CD4-positive, alpha-beta T cell (primary cell): Measurements from ENCODE around the gene TARS3. TPM values are rescaled to one million over a fixed set of nuclear protein-coding genes. Genes with fewer than 3 reads are reported as not detected.

ENCODE experiments used
- ATAC-seq: fragments of 200-7000 bp; cut with Tn5 transposase; one replicate; pipeline ENCODE4 v1.10.0; 2022; ENCODE audit warnings: mild to moderate bottlenecking; ENCODE audit not compliant: poor library complexity
- CTCF ChIA-PET: fragments of 350-600 bp; sonication (Branson Sonifier 250); formaldehyde crosslinking; loops from one replicate; lab custom pipeline; 2021; ENCODE audit warnings: antibody characterized with exemption, inconsistent platforms; lab: Charles Lee
- POLR2A ChIA-PET: fragments of 350-600 bp; sonication (Branson Sonifier 250); formaldehyde crosslinking; loops from one replicate; lab custom pipeline; 2021; ENCODE audit warnings: antibody characterized with exemption, inconsistent platforms; lab: Charles Lee
- DNase-seq, 14 experiments: peaks; one replicate each; pipeline ENCODE4 v3.0.0-alpha.2; 2013 to 2020; ENCODE audit warnings: mixed read lengths in 2 of 14
- H3K27ac ChIP-seq, 2 donors: one replicate each; pipeline versions ENCODE4 v1.5.1 to v1.7.0; 2013; ENCODE audit warnings: low read length in 2 of 2, low read depth in 1 of 2, mild to moderate bottlenecking in 1 of 2
- H3K27me3 ChIP-seq, 2 experiments: 1 replicate in 1 of 2; 2 replicates in 1 of 2; pipeline versions ENCODE4 v1.6.1 to v1.7.0; 2013; ENCODE audit warnings: low read length in 2 of 2, control low read depth in 1 of 2, mild to moderate bottlenecking in 1 of 2, moderate library complexity in 1 of 2; ENCODE audit not compliant: insufficient read depth in 2 of 2, control insufficient read depth in 1 of 2
- H3K36me3 ChIP-seq: one replicate; pipeline ENCODE4 v1.6.1; 2013; ENCODE audit warnings: low read length, control low read depth; ENCODE audit not compliant: insufficient read depth
- H3K4me1 ChIP-seq: one replicate; pipeline ENCODE4 v1.6.1; 2013; ENCODE audit warnings: low read length, control low read depth; ENCODE audit not compliant: insufficient read depth
- H3K4me3 ChIP-seq: one replicate; pipeline ENCODE4 v1.5.1; 2013; ENCODE audit warnings: mild to moderate bottlenecking, low read length, moderate library complexity
- H3K9me3 ChIP-seq, 2 experiments: 1 replicate in 1 of 2; 2 replicates in 1 of 2; pipeline versions ENCODE4 v1.6.1 to v1.7.0; 2013; ENCODE audit warnings: low read length in 2 of 2, mild to moderate bottlenecking in 2 of 2, control low read depth in 1 of 2, moderate library complexity in 1 of 2; ENCODE audit not compliant: control insufficient read depth in 1 of 2, insufficient read depth in 1 of 2
- H3K27ac Mint-ChIP-seq: one replicate; pipeline ENCODE4 v1.8.0; 2020; ENCODE audit warnings: mixed read lengths
- H3K27me3 Mint-ChIP-seq: one replicate; pipeline ENCODE4 v1.8.0; 2021; ENCODE audit warnings: mixed read lengths
- H3K36me3 Mint-ChIP-seq: one replicate; pipeline ENCODE4 v1.8.0; 2021; ENCODE audit warnings: low read depth, mixed read lengths
- H3K4me1 Mint-ChIP-seq: one replicate; pipeline ENCODE4 v1.8.0; 2021; ENCODE audit warnings: low read depth, mixed read lengths
- H3K4me3 Mint-ChIP-seq: one replicate; pipeline ENCODE4 v1.8.0; 2020; ENCODE audit warnings: mild to moderate bottlenecking, mixed read lengths
- H3K9me3 Mint-ChIP-seq: one replicate; pipeline ENCODE4 v1.8.0; 2020; ENCODE audit warnings: mixed read lengths
- intact Hi-C, 2 experiments: fragments of 100-400 bp; cut with DNase I in 1 of 2; cut with micrococcal nuclease in 1 of 2; formaldehyde crosslinking; loops; one replicate each; pipeline versions ENCODE4 v1.15.1 to v1.9.0; 2023 to 2025; cut with DNase I, micrococcal nuclease
- total RNA-seq, 174 experiments: library from RNA in 2 of 174; stranded (reverse) in 2 of 174; gene quantifications; one replicate each; pipeline ENCODE4 v1.2.3 and lab custom pipeline; 2021 to 2026
- TF ChIP-seq, protein P1 (sequence below): fragments of 200-600 bp; IDR thresholded peaks from one replicate; pipeline ENCODE4 v1.8.0; 2022; ENCODE audit warnings: antibody characterized with exemption, mild to moderate bottlenecking

The TARS3 gene
- total RNA-seq, 2 experiments from 2014 or later = 16.6 to 18.1 TPM

DNA sequence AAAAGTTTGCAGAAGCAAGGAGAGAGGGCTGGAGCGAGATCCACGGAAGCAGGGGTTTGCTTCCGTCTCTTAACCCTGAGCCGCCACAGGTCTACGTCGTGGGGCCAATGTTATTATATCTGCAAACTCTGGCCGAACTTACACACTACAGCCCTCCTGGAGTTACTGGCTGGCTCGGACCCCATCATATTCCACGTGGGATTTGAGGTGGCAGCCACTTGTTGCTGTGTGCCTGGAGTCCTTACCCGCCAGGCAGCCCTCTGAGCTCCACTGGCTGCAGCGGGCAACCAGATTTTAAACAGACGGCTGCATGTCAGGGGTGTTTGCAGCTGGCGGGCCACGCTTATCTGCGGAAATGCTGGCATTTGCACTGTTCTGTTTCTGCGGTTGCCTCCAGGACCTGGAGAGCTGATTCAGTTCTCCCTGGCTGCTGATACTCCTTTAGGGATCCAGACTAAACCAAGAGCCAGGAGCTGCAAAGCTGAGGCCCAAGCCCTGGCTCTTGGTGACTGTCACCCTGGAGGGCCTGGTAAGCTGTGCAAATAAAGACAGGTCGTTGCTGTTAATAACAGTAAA is 106.8 kb downstream of the TARS3 start:
- TF ChIP-seq, protein P1, sequence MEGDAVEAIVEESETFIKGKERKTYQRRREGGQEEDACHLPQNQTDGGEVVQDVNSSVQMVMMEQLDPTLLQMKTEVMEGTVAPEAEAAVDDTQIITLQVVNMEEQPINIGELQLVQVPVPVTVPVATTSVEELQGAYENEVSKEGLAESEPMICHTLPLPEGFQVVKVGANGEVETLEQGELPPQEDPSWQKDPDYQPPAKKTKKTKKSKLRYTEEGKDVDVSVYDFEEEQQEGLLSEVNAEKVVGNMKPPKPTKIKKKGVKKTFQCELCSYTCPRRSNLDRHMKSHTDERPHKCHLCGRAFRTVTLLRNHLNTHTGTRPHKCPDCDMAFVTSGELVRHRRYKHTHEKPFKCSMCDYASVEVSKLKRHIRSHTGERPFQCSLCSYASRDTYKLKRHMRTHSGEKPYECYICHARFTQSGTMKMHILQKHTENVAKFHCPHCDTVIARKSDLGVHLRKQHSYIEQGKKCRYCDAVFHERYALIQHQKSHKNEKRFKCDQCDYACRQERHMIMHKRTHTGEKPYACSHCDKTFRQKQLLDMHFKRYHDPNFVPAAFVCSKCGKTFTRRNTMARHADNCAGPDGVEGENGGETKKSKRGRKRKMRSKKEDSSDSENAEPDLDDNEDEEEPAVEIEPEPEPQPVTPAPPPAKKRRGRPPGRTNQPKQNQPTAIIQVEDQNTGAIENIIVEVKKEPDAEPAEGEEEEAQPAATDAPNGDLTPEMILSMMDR = no peak
- Mint-ChIP-seq H3K4me3 (no peak overlapping the region), H3K27ac (no peak overlapping the region), H3K4me1 (peaks cover 10% of the 10 kb centered on the region), H3K36me3 (peaks cover 31% of the 10 kb centered on the region), H3K27me3 (no peaks in the 10 kb centered on the region), H3K9me3 (no peaks in the 10 kb centered on the region)
- Histone ChIP-seq H3K4me1 (peaks cover 6% of the 10 kb centered on the region), H3K27ac (no peak overlapping the region), H3K4me3 (no peak overlapping the region), H3K27me3 (no peaks in the 10 kb centered on the region), H3K36me3 (peaks cover 1% of the 10 kb centered on the region), H3K9me3 (no peaks in the 10 kb centered on the region)
- no peak for ATAC-seq
- CTCF ChIA-PET = no interaction called here
- intact Hi-C loops = no loop called here
- POLR2A ChIA-PET = no interaction called here
- DNase-seq = no peak

DNA sequence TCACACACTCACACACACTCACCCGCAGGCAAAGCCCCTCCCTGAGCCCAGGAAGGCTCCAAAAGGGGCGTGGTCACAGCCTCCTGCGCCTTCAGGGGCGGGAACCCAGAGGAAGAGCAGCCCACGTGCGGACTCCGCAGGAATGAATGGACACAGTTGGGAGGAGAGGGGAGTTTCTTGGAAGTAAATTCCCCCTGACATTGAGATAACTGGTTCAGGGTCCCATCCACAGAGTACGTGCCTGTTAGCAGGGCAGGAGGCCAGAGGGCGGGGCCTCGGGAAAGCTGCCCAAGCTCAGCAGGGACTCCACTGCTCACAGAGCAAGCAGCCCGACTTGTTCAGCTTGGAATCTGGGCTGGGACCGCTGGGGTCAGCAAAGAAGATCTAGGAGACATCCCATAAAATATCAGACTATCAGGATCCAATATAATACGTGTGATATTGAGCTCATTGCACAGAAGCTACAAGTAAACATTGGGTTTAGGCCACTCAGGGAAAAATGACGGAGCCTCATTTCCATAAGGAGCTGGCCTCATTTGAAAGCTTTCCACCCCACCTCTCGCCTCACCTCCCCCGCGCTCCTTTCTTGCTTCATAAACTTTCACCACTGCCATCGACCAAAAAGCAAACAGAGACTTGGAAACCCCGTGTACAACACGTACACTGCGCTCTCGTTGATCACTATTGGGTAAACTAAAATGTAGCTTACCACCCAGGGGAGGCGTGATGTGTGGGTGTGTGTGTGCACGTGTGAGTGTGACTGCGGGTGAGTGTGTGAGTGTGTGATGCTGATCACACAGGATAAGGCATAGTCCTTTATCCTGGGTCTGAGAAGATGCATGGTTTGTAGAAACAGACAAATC is 108.1 kb downstream of the TARS3 start:
- peaks cover 19% of the 10 kb centered on the region for H3K36me3 Mint-ChIP-seq
- no peaks in the 10 kb centered on the region for H3K27me3 Mint-ChIP-seq
- no peaks in the 10 kb centered on the region for H3K9me3 Mint-ChIP-seq
- ATAC-seq (no peak), DNase-seq (no peak)
- Histone ChIP-seq H3K27ac (no peak overlapping the region), H3K36me3 (no peaks in the 10 kb centered on the region), H3K9me3 (no peaks in the 10 kb centered on the region), H3K27me3 (no peaks in the 10 kb centered on the region), H3K4me3 (no peak overlapping the region), H3K4me1 (no peaks in the 10 kb centered on the region)
- H3K27ac Mint-ChIP-seq = no peak overlapping the region
- H3K4me3 Mint-ChIP-seq = no peak overlapping the region
- POLR2A ChIA-PET = no interaction called here
- CTCF ChIA-PET = no interaction called here
- TF ChIP-seq, protein P1 = no peak
- intact Hi-C loops = no loop called here
- no peaks in the 10 kb centered on the region for H3K4me1 Mint-ChIP-seq

DNA sequence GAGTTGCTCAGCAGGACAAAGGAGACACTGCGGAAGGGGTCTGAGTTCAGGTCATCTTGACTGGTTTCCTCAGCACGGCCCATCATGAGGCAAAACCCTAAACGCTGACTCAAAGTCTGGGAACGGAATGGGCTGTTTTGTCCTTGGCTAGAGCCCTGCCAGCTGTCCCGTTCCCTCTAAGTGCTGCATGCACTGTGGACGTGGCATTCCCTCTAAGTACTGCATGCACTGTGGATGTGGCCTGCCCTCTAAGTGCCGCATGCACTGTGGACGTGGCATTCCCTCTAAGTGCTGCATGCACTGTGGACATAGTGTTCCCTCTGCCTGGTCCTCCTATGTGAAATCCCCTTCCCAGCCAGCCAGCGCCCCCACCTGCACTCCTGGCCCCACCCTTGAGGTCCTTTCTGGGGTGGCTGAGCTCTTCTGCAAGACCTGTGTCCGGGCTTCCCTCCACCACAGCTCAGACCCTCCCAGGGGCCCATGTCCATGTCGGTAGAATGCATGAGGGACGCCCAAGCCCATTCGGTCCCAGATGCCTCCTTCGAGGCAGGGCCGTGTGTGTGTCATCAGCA is 108.8 kb downstream of the TARS3 start:
- Mint-ChIP-seq H3K36me3 (peaks cover 14% of the 10 kb centered on the region), H3K27me3 (no peaks in the 10 kb centered on the region), H3K27ac (no peak overlapping the region), H3K4me3 (no peak overlapping the region), H3K4me1 (no peaks in the 10 kb centered on the region), H3K9me3 (no peaks in the 10 kb centered on the region)
- intact Hi-C loops = no loop called here
- Histone ChIP-seq H3K9me3 (no peaks in the 10 kb centered on the region), H3K4me3 (no peak overlapping the region), H3K36me3 (no peaks in the 10 kb centered on the region), H3K27me3 (no peaks in the 10 kb centered on the region), H3K27ac (no peak overlapping the region), H3K4me1 (no peaks in the 10 kb centered on the region)
- ChIA-PET CTCF (no interaction called here), POLR2A (no interaction called here)
- ATAC-seq = no peak
- no peak for DNase-seq
- TF ChIP-seq, protein P1 = no peak
